Measurements from ENCODE around the gene PSMA2.

The PSMA2 gene

GRCh38 chr7:42878303-42878702 lies 53.7 kb downstream of the PSMA2 start:
- Histone ChIP-seq H3K27ac (replicated peaks) (peak overlapping the region; percentile 60), H3K27me3 (ENCODE audit: insufficient read depth, poor library complexity, severe bottlenecking) (no peaks in the 10 kb centered on the region), H3K4me3 (replicated peaks; ENCODE audit: insufficient read depth, low read length) (no peak overlapping the region)
- TF ChIP-seq CTCF (IDR thresholded peaks at IDR 0.05; ENCODE audit: insufficient read depth, low read length) (no peak), POLR2AphosphoS5 (IDR thresholded peaks at IDR 0.05; ENCODE audit: low read depth) (peak; percentile 75), SPI1 (IDR thresholded peaks at IDR 0.05; ENCODE audit: borderline replicate concordance, low read depth) (peak; percentile 59; the same call in 1 of the 2 replicates)
- DNase-seq (ENCODE audit: low read depth in 1 of 2, low spot score in 1 of 2) = peak in 1 of 2 experiments; percentile 62

GRCh38 chr7:42877862-42878261 lies 54.1 kb downstream of the PSMA2 start:
- peak; percentile 73; the same call in 1 of the 2 replicates for TF ChIP-seq SPI1 (IDR thresholded peaks at IDR 0.05; ENCODE audit: borderline replicate concordance, low read depth)
- peak; percentile 51 for TF ChIP-seq REST (IDR thresholded peaks at IDR 0.05; ENCODE audit: insufficient replicate concordance, low read depth)
- no peak for TF ChIP-seq GABPA (IDR thresholded peaks at IDR 0.05; ENCODE audit: low read depth)
- TF ChIP-seq CTCF (IDR thresholded peaks at IDR 0.05; ENCODE audit: insufficient read depth, low read length) = no peak
- peak; percentile 69; the same call in 1 of the 2 replicates for TF ChIP-seq POLR2AphosphoS5 (IDR thresholded peaks at IDR 0.05; ENCODE audit: low read depth)
- peak overlapping the region; percentile 60 for H3K27ac ChIP-seq (replicated peaks)
- no peaks in the 10 kb centered on the region for H3K27me3 ChIP-seq (ENCODE audit: insufficient read depth, poor library complexity, severe bottlenecking)
- DNase-seq (ENCODE audit: low read depth in 1 of 2, low spot score in 1 of 2) = peak; percentile 68 to 92
- H3K4me3 ChIP-seq (replicated peaks; ENCODE audit: insufficient read depth, low read length) = no peak overlapping the region

GRCh38 chr7:42876182-42877068 lies 55.5 kb downstream of the PSMA2 start:
- Histone ChIP-seq H3K27ac (replicated peaks) (no peak overlapping the region), H3K4me3 (replicated peaks; ENCODE audit: insufficient read depth, low read length) (no peak overlapping the region), H3K27me3 (ENCODE audit: insufficient read depth, poor library complexity, severe bottlenecking) (no peaks in the 10 kb centered on the region)
- peak in 1 of 2 experiments; percentile 56 for DNase-seq (ENCODE audit: low read depth in 1 of 2, low spot score in 1 of 2)
- no peak for TF ChIP-seq REST (IDR thresholded peaks at IDR 0.05; ENCODE audit: insufficient replicate concordance, low read depth)
- peak; percentile 75 for TF ChIP-seq CTCF (IDR thresholded peaks at IDR 0.05; ENCODE audit: insufficient read depth, low read length)

Measured in HL-60 (cell line).